ENCODE data around the gene ZNF660.

- no peak for TF ChIP-seq EZH2phosphoT487 (IDR thresholded peaks at IDR 0.05; ENCODE audit: low read depth, severe bottlenecking, unreplicated experiment)
- no peak for TF ChIP-seq EZH2 (IDR thresholded peaks at IDR 0.05; ENCODE audit: borderline replicate concordance)
These were observed 8.2 kb upstream of the ZNF660 start for GRCh38 chr3:44576613-44577012.
